DMS 273 treated with DMSO at 0.1 percent for 48 hours (cell line): Measurements from ENCODE around the gene ZMAT1.
"Not testable (repeated sequence)": the region's sequence is repeated elsewhere in the genome, so short reads cannot be mapped to it uniquely, and the experiment has no call there.

Source experiments
- DNase-seq: peaks from one replicate; lab custom pipeline; 2025; lab: John Stamatoyannopoulos, UW

Gene ZMAT1

DNA sequence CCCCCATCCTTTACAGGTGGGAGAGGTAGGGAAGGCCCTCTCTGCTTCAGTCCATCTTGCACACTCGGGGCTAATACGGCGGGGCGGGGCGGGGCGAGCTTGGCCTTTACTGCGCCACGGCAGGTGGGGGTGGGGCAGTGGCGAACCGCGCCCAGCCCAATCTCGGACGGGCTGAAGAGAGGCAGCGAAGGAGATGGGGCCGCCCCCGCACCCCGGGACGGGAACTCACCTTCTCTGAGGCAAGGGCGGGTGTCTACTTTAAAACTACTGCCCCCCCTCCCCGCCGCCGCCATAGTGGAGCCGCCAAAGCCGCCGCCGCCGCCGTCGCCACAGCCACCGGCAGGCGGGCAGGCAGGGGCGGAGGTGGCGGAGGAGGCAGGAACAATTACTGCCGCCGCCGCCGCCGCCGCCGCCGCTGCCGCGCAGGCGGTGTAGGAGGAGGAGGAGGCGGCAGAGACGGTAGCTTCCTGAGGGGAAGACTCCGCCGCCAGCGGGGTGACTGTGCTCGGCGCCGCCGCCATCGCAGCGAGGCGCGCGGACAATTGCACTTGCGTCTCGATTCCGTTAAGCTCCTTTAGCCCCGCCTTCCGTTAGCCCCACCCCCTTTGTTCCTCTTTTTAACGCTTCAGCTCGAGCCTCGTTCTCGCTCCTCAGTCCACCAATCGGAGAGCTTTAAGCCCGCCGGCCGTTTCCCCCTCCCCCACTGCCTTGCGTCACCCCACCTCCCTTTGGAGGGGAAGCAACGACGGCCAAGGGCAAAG is at the start of gene ZMAT1:
Gene ZMAT1 (minus strand): TSS at position 540 of the 761 bp plus-strand sequence. CDS start 19 bp downstream, at position 521.
- DNase-seq, result peak; percentile 25

DNA sequence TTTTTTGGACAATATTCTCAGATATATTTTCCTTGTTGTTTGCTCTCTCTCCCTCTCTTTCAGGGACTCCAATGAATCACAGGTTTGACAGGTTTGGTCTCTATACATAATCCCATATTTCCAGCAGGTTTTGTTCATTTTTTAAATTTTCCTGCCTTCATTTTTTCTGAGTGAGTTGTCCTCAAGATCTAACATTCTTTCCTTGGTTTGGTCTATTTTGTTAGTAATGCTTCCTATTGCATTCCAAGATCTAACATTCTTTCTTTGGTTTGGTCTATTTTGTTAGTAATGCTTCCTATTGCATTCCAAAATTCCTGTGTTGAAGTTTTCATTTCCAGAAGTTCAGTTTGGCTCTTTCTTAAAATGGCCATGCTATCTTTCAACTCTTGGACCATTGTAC is 45.3 kb upstream of the ZMAT1 start:
- DNase-seq, result no peak

- DNase-seq, result no peak
Observed at GRCh38 chrX:101973066-101973465, 41.2 kb upstream of the ZMAT1 start.

GRCh38 chrX:101964923-101965539 is 33.2 kb upstream of the ZMAT1 start:
- DNase-seq, result not testable (repeated sequence)

- no peak for DNase-seq
Observed at GRCh38 chrX:101958139-101958538, 26.3 kb upstream of the ZMAT1 start.

GRCh38 chrX:101957174-101957573 is 25.3 kb upstream of the ZMAT1 start:
- DNase-seq, result no peak

- DNase-seq, result no peak
Observed at GRCh38 chrX:101956556-101956955, 24.7 kb upstream of the ZMAT1 start.

DNA sequence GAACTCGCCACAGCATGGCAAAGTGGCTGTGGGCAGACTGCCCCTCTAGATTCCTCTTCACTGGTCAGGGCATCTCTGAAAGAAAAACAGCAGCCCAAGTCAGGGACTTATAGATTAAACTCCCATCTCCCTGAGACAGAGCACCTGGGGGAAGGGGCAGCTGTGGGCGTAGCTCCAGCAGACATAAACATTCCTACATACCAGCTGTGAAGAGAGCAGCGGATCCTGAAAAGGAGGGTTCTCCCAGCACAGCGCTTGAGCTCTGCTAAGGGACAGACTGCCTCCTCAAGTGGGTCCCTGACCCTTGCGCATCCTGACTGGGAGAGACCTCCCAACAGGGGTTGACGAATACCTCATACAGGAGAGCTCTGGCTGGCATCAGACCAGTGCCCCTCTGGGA is 18.8 kb upstream of the ZMAT1 start:
- DNase-seq, result no peak

DNA sequence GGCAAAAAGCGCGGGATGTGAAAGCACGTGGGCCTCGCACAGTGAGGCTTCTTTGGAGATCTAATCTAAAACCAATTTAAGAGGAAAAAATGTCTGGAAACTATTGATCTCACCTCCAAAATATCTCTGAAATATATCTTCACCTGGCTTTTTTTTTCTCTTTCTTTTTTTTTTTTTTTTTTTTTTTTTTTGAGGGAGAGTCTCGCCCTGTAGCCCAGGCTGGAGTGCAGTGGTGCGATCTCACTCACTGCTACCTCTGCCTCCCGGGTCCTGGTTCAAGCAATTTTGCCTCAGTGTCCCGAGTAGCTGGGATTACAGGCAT is 383 bp upstream of the ZMAT1 start:
- no peak for DNase-seq

GRCh38 chrX:101931136-101931487 is 715 bp downstream of the ZMAT1 start:
- no peak for DNase-seq

- DNase-seq, result no peak
Observed at GRCh38 chrX:101925733-101926132, 6.1 kb downstream of the ZMAT1 start.

GRCh38 chrX:101918751-101919150 is 13.1 kb downstream of the ZMAT1 start:
- no peak for DNase-seq

DNA sequence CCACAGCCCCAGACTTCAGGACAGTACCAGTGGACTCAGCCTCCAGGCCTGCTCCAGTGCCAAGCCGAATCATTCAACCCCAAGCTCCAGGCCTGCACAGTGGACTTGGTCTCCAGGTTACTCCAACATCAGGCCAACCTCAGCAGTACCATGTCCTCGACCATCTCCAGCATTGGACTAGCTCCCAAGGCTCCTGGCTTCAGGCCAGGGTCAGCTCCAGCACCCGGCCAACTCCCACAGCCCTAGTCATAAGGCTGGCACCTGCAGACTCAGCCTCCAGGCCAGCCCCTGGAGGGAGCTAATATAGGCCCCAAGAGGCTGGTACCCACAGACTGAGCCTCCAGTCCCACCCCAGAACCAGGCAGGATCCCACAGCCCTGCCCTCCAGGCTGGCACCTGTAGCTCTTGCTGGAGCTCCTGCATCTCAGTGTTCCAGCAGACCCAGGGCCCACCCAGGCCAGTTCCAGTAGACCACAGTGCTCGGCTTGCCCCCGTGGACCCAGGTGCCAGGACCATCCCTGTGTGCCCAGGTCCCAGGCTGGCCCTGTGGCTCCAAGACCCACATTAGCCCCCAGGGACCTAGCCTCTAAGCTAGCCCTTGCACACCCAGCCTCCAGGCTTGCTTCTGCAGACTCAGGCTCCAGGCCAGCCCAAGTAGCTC is 25.6 kb downstream of the ZMAT1 start:
- no peak for DNase-seq

GRCh38 chrX:101904996-101905395 is 26.8 kb downstream of the ZMAT1 start:
- DNase-seq, result no peak
